Stimulated activated CD8-positive, alpha-beta memory T cell treated with anti-CD3 and anti-CD28 coated beads, Interleukin-12 subunit alpha, Interleukin-12 subunit beta, amount 100 ng/mL, for 4 hours (primary cell): Measurements from ENCODE around the gene UQCR11.

ENCODE experiments used
- DNase-seq: peaks from one replicate; pipeline ENCODE4 v3.0.0-alpha.2; 2020; ENCODE audit warnings: low read depth

The UQCR11 gene

DNA sequence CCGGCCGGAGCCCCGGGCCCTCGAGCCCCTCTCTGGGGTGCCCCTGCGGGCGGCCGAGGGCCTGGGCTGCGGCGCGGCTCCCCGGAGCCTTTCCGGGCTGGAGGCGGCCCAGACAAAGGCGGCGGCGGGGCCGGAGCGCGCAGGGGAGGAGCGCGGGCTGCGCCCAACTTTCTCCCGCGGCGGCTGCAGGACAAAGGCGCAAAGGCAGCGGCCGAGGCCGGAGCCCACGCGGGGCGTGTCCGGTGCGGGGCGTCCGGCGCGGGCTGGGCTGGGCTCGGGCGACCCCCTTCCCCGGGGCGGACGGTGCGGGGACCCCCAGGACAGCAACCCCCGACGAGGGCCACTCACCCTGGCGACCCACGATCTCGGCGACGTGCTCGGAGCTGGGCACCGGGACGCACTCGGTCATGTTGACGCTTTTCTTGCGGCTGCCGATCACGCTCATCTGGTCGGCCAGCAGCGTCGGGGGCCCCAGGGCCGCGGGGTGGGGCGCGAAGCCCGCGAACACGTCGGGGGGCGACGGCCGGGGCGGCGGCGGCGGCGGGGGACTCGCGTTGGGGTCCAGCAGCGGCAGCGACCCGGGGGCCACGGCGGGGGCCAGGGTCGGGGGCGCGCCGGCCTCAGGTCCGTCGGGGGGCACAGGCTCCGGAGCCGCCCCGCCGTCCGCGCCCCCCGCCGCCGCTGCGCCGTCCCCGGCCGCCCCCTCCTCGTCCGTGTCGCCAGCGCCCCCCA lies 38.0 kb downstream of the UQCR11 start:
- DNase-seq, result no peak

DNA sequence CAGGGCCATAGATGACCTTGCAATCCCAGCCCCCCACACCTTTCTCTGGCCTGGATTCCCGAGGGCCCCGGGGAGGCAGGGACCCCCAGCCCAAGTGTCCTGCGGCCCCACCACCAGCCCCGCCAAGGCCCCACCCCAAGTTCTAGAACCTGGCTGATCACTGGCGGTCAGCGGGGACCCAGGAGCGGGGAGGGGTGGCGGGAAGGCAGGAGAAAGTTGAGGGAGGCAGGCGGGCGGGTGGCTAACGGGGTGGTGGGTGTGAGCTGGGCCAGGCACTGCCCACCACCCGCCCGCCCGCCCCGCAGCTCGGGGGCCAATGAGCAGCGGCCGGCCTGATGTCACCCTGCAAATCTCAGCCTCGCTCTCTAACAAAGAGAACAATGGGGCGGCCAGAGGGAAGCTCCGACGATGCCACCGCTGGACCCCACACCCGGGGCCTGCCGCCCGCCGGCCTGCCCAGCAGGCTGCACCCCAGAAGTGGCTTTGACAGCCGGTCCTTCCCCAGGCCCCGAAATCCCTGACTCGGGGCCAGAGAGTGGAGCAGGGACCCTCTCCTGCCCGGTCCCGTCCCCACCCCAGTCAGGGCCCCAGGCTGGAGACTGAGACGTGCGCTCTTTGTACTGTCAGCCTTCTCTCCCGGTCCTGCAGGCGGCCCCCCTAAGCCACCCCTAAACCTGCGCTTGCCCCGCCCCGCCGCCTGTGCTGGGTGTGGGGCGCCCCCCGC lies 38.7 kb downstream of the UQCR11 start:
- DNase-seq, result no peak

DNA sequence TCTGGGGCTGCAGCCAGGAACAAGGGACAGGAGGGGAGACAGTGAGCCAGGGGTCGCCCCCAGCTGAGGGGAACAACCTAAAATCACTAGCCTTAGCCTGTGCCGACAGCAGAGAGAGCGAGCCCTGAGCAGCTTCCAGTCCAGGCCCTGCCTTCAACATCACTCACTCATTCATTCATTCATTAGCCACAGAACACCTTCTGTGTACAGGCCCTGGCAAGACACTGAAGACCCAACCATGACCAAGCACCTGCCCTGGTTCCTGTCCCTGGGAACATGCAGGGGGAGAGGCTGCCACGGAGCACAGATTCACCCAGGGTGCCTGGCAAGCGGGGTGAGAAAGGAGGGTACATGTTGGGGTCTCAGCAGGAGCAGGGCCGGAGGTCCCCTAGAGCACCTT lies 42.0 kb downstream of the UQCR11 start:
- DNase-seq, result no peak

DNA sequence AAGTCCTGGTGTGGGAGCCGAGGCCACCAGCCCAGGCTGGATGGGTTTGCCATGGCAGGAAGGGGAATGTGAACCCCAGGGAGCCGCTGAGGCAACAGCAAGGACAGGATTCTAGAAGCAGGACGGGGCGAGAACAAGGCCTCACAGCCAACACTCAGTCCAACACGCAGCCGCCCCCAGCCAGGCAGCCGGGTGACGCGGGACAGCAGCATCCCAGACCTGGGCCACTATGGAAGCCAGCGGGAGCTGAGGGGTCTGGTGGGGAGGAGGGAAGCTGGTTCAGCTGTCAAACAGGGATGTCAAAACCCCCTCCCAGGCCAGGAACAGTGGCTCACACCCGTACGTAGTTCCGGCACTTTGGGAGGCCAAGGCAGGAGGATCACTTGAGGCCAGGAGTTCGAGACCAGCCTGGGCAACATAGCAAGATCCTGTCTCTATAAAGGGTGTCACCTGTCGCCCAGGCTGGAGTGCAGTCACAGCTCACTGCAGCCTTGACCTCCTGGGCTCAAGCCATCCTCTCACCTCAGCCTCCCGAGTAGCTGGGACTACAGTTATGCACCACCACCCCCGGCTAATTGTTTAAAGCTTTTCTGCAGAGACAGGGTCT lies 43.9 kb downstream of the UQCR11 start:
- DNase-seq, result no peak

DNA sequence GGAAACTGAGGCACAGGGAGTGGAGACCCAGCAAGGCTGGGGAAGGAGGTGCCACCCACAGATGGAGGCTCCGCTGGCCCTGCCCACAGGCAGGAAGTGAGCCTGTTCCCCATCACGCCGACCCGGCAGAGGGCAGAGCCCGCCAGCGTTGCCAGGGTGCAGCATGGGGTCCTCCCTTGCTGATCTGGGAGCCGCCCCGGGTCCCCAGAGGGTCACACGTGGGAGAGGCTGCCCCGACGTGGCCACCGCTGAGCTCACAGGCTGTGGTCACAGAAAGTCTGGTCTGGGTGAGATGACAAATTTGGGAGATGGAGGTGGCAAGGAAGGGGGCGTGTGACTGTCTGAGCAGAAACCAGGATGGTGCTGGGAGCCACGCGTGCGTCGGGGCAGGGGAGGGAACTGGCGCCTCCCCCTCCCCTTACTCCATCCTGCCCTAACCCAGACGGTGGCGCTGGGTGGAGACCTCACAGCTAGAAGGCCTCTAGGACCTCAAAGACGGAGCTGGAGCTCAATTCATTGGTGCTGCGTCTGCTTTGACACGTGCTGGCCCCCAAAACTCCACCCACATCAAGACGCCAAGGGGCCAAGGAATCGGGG lies 44.9 kb downstream of the UQCR11 start:
- DNase-seq, result no peak

DNA sequence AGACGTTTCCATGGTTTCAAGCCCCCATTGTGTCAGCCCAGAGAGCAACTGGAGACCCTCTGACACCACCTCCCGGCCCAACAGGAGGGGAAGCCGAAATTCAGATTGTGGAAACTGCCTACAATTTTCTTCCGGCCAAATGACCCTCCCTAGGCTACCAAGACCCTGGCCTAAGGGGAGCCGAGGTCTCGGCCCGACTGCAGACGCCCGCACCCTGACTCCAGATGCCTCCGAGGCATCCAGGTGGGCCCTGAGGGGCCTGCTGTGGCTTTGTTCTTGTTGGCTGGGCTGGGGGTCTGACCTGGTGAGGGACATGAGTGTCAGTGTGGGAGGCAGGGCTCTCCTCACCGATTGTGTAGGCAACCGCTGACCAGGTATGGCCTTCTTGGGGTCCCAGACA lies 46.7 kb downstream of the UQCR11 start:
- no peak for DNase-seq

DNA sequence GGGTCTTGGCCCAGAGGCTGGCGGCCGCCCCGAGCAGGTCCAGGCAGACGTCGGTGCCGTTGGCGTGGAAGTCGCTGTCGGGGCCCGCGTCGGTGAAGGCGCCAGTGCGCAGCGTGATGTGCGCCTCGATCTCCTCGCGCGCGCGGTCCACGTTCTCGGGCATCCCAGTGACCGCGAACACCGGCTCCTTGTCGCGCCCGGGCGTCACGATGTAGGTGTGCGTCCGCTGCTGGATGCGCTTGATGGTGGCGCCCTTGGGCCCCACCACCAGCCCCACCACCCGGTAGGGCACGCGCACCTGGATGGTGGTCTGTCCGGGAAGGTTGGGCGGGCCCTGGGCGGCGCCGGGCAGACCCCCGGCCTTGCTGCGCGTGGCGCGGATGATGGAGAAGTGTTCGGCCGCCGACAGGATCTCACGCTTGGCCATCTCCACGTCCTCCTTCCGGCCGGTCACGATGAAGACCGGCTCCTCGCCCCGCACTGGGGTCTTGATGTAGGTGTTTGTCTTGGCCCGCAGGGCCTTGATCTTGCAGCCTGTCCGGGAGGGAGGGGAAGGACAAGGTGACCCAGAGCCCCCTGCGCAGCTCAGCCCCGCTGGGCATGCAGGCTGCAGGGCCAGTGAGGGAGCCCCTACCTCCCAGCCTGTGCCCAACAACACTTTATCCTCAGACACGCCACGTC lies 48.7 kb downstream of the UQCR11 start:
- DNase-seq, result no peak

DNA sequence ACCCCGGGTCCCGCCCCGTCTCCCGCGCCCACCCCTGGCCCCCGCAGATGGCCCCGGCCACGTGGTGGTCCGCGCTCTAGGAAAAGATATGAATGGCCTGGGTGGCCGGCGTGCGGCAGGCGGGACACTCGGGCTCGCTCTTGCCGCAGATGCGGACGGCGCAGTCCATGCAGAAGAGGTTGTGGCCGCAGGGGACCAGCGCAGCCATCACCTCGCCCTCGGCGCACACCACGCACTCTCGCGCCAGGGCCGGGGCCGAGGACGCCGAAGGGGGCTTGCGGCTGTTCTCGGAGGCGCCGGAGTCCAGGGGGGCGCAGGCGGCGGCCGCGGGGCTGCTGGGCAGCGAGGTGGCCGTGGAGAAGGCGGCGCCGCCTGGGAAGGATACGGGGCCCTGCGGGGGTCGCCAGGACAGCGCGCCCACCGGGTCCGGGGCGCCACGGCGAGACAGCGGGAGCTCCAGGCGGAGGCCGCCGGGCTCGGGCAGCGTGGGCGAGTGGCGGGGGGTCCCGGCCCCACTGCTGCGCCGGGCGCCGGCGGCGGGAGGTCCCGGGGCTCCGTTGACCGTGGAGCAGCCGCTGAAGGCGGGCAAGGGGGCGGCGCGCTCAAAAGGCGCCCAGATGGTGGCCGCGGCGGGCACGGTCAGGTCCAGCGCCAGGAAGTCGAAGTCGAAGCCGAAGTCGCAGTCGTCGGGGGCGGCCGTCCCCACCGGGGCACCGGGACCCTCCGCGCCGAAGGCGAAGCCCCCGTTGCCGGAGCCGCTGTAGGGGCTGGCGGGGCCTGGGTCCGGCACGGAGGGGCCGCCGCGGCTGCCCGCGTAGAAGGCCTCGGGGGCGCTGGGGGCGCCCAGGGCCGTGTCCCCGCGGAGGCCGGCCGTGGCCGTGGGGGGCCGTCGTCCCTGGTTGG lies 49.5 kb downstream of the UQCR11 start:
- DNase-seq, result no peak

DNA sequence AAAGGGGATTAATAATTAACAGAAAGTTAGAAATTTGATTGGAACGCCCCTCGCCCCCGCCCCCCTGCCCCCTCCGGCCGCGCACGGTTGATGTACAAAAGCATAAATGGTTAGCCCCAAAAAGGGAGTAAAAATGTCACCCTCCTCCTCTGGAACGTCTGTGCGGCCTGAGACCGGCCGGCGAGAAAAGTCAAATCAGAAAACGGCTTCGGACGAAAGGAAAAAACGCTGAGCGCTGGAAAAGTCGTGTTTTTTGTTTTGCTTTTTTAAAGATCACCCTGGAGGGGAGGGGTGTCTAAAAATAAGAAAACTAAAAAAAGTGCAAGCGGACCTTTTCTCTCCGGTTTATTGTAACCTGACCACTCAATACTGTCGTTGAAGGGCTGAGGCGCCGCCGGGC lies 50.3 kb downstream of the UQCR11 start:
- DNase-seq, result no peak

DNA sequence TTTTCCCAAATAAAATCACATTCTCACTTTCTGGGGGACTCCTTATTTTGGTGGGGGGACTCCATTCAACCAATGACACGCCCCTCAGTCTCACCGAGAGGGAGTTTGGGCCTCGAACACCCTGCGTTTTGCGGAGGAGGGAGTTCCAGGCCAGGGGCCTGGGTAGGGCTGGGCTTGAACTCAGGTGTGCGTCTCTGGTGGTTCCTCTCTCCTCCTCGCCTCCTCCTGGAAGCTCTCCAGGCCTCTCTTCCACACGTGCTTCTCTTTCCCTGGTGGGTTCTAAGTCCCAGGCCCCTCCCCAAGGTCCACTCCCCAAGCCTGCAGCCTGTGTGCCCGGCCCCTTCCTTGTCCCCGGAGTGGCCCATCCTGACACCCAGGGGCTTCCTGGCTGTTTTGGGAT lies 51.8 kb downstream of the UQCR11 start:
- DNase-seq, result no peak

DNA sequence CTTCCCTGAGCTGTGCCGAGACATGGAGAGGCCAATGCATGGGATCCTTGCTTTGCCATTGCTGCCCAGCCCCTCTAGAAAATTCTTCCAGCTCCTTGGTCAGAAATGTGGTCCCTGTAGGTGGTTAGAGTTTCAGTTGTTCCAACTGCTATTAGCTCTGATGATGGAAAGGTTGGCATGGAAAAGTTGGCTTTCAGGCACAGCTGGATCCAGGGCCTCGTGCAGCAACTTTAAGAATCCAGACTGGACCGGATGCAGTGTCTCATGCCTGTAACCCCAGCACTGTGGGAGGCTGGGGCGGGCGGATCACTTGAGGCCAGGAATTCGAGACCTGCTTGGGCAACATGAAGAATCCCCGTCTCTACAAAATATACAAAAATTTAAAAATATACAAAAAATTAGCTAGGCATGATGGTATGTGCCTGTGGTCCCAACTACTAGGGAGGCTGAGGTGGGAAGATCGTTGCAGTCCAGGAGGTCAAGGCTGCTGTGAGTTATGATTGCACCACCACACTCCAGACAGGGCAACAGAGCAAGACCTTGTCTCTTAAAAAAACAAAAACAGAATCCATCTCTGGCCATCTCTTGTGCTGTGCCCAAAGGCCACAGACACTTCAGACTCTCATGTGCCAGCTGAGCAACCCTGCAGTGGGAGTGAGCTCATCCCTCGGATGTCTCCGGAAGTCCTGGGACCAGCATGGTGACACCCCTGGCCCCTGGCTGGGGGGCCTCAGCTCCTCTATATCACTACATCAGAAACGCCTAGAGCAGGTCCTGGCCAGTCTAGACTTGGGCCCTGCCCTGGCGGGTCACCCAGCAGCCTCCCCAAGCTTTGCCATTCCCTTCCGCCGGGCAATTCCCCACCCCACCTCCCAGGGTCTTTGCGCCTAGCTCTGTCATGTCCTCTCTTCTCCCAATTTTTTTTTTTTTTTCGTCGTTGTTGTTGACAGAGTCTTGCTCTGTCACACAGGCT lies 53.9 kb downstream of the UQCR11 start:
- DNase-seq, result no peak

DNA sequence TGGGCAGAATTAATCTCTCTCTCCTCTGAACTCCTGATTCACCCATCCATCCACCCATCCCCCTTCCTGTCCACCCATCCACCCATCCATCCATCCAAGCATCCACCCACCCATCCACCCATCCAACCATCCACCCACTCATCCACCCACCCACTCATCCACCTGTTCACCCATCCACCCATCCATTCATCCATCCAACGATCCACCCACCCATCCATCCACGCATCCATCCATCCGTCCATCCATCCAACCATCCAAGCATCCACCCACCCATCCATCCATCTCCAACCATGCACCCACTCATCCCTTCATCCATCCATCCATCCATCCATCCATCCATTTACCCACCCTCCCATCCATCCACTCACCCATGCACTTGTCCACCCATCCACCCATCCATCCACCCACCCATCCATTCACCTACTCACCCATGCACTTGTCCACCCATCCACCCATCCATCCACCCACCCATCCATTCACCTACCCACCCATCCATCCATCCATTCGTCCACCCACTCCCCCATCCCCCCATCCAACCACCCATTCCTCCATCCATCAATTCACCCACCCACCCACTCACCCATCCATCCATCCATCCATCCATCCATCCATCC lies 55.8 kb downstream of the UQCR11 start:
- DNase-seq, result no peak
